Endothelial cell of umbilical vein (primary cell): ENCODE measurements around the gene SPHK2. TPM values are rescaled to one million over a fixed set of nuclear protein-coding genes. Genes with fewer than 3 reads are reported as not detected.

Experiments
- BruUV-seq: library from RNA; stranded (reverse); fragments of 400-500 nt; replicated peaks from 2 replicates; lab custom pipeline; 2021; lab: Mats Ljungman, UMichigan
- CTCF ChIA-PET: fragments of 300-600, 350-600 bp; sonication (Branson Sonifier 250); formaldehyde crosslinking; loops from one replicate; lab custom pipeline; 2021; ENCODE audit warnings: antibody characterized with exemption, inconsistent platforms; lab: Charles Lee
- POLR2A ChIA-PET: fragments of 300-600, 350-600 bp; sonication (Branson Sonifier 250); formaldehyde crosslinking; loops from one replicate; lab custom pipeline; 2021; ENCODE audit warnings: antibody characterized with exemption, inconsistent platforms; lab: Charles Lee
- DNase-seq: peaks from one replicate; pipeline ENCODE4 v3.0.0-alpha.2; 2011; ENCODE audit warnings: low read depth, low spot score
- FAIRE-seq: peaks from 2 replicates; lab custom pipeline; 2011; peaks lifted over from hg19 to GRCh38; lab: Jason Lieb, UNC
- H2AFZ ChIP-seq: 2 replicates; pipeline ENCODE4 v1.6.0; 2012; ENCODE audit warnings: low read depth, low read length, control low read depth, inconsistent platforms
- H3K27ac ChIP-seq: 2 replicates; pipeline ENCODE4 v1.5.1; 2011; ENCODE audit warnings: low read depth, mild to moderate bottlenecking, control low read depth, low read length, moderate library complexity; ENCODE audit not compliant: insufficient read depth
- H3K27me3 ChIP-seq, 2 experiments: 2 replicates each; pipeline versions ENCODE4 v1.6.0 to v1.6.1; 2011; ENCODE audit warnings: low read length in 2 of 2, mixed read lengths in 1 of 2; ENCODE audit not compliant: control insufficient read depth in 2 of 2, insufficient read depth in 2 of 2
- H3K36me3 ChIP-seq, 2 experiments: 2 replicates in 1 of 2; 3 replicates in 1 of 2; pipeline ENCODE4 v1.5.1; 2011; ENCODE audit warnings: low read length in 2 of 2, mild to moderate bottlenecking in 1 of 2, moderate library complexity in 1 of 2; ENCODE audit not compliant: control insufficient read depth in 2 of 2, insufficient read depth in 2 of 2; ENCODE audit errors: extremely low read depth in 1 of 2
- H3K4me1 ChIP-seq: 3 replicates; pipeline ENCODE4 v1.5.1; 2011; ENCODE audit warnings: mild to moderate bottlenecking, low read length; ENCODE audit not compliant: control insufficient read depth, insufficient read depth; ENCODE audit errors: extremely low read depth
- H3K4me2 ChIP-seq: 2 replicates; pipeline ENCODE4 v1.6.1; 2011; ENCODE audit warnings: low read length, control low read depth, mixed read lengths; ENCODE audit not compliant: insufficient read depth
- H3K4me3 ChIP-seq, 3 experiments: fragments of 200-600 bp in 1 of 3; sonication (generic), shearing (Covaris generic) in 1 of 3; replicated peaks in 1 of 3; 2 replicates each; pipeline ENCODE4 v1.5.1; 2011 to 2016; ENCODE audit warnings: control low read depth in 3 of 3, low read length in 3 of 3, mild to moderate bottlenecking in 2 of 3, inconsistent platforms in 1 of 3, low read depth in 1 of 3, moderate library complexity in 1 of 3; ENCODE audit not compliant: insufficient read depth in 1 of 3
- H3K79me2 ChIP-seq: 2 replicates; pipeline ENCODE4 v1.6.0; 2012; ENCODE audit warnings: low read length, inconsistent platforms; ENCODE audit not compliant: control insufficient read depth, insufficient read depth
- H3K9ac ChIP-seq: replicated peaks from 2 replicates; pipeline ENCODE3; 2011; ENCODE audit warnings: low read length, control low read depth; ENCODE audit not compliant: insufficient read depth; ENCODE audit errors: extremely low read depth
- H3K9me1 ChIP-seq: replicated peaks from 3 replicates; pipeline ENCODE4 v1.6.0; 2011; ENCODE audit warnings: mild to moderate bottlenecking, low read length; ENCODE audit not compliant: control insufficient read depth, insufficient read depth; ENCODE audit errors: extremely low read depth
- H3K9me3 ChIP-seq: replicated peaks from 2 replicates; pipeline ENCODE4 v1.5.1; 2012; ENCODE audit warnings: low read length, inconsistent platforms; ENCODE audit not compliant: control insufficient read depth, insufficient read depth
- H4K20me1 ChIP-seq: replicated peaks from 2 replicates; pipeline ENCODE3; 2011; ENCODE audit warnings: mild to moderate bottlenecking, low read length; ENCODE audit not compliant: control insufficient read depth, insufficient read depth; ENCODE audit errors: extremely low read depth
- CTCF ChIP-seq, 2 donors: IDR thresholded peaks; 1 replicate in 1 of 2; 2 replicates in 1 of 2; pipeline ENCODE4 v1.5.1; 2011; ENCODE audit warnings: low read length in 2 of 2, mild to moderate bottlenecking in 2 of 2, moderate library complexity in 2 of 2, control low read depth in 1 of 2, inconsistent platforms in 1 of 2, low read depth in 1 of 2; ENCODE audit not compliant: insufficient read depth in 1 of 2; ENCODE audit errors: extremely low read depth in 1 of 2
- EZH2 ChIP-seq: IDR thresholded peaks from 2 replicates; pipeline ENCODE4 v1.6.1; 2012; ENCODE audit warnings: borderline replicate concordance, low read depth, mild to moderate bottlenecking, moderate library complexity, low read length, inconsistent platforms; ENCODE audit not compliant: severe bottlenecking
- MAX ChIP-seq: IDR thresholded peaks from 2 replicates; pipeline ENCODE4 v1.6.1; 2011; ENCODE audit not compliant: insufficient read depth, insufficient read length
- MYC ChIP-seq: IDR thresholded peaks from one replicate; pipeline ENCODE4 v1.6.1; 2011; ENCODE audit warnings: mild to moderate bottlenecking, low read depth, low read length
- POLR2AphosphoS5 ChIP-seq: IDR thresholded peaks from 2 replicates; pipeline ENCODE4 v1.6.1; 2012; ENCODE audit warnings: low read depth, mild to moderate bottlenecking, control low read depth, low read length, moderate library complexity; ENCODE audit not compliant: insufficient read depth
- dilution Hi-C: fragments of 300-500 bp; cut with MboI; formaldehyde crosslinking; loops from one replicate; pipeline ENCODE4 v1.15.0; 2019; ENCODE audit warnings: low sequenced_read_pairs; ENCODE audit not compliant: extremely low pct_ligation_motif_present
- intact Hi-C: fragments of 100-400 bp; cut with micrococcal nuclease; formaldehyde crosslinking; loops from one replicate; pipeline ENCODE4 v1.10.0; 2022
- polyA plus RNA-seq, 4 experiments: library from polyadenylated mRNA; depleted of rRNA in 3 of 4; stranded (reverse) in 3 of 4; unstranded in 1 of 4; fragments of >200 nt; gene quantifications; 2 replicates each; pipeline versions ENCODE4 v1.2.1 to v1.2.3, GENCODE V29; 2011 to 2012; ENCODE audit warnings: missing spikeins in 1 of 4
- total RNA-seq: library from RNA; stranded (reverse); gene quantifications from 2 replicates; pipeline ENCODE4 v1.2.3, GENCODE V29; 2021

SPHK2 gene
- total and polyA plus RNA-seq, 2 donors (not counting 3 experiments of a cell fraction or from before 2014, with no cell fraction given) = 20.2 to 31.1 TPM

- no TSS peak for BruUV-seq
- H3K79me2 ChIP-seq = no peaks in the 10 kb centered on the region
- peak overlapping the region in 1 of 3 experiments; percentile 34 for H3K4me3 ChIP-seq
- FAIRE-seq (peak; percentile 63), DNase-seq (peak; percentile 53)
- ChIA-PET POLR2A (no interaction called here), CTCF (no interaction called here)
- no peak overlapping the region for H3K27ac ChIP-seq
- H2AFZ ChIP-seq = peak overlapping the region; percentile 15
- dilution Hi-C loops = no loop called here
- no peaks in the 10 kb centered on the region for H4K20me1 ChIP-seq
- no peaks in the 10 kb centered on the region for H3K9me3 ChIP-seq
- H3K4me2 ChIP-seq = peak overlapping the region; percentile 37
- TF ChIP-seq EZH2 = no peak
- no peak for TF ChIP-seq CTCF (IDR thresholded peaks at IDR 0.05; ENCODE audit: extremely low read depth in 1 of 2, insufficient read depth in 1 of 2, low read depth in 1 of 2, low read length in 2 of 2)
- no peak for TF ChIP-seq MAX
- TF ChIP-seq POLR2AphosphoS5 = no peak
- TF ChIP-seq MYC = no peak
- no peaks in the 10 kb centered on the region for H3K9me1 ChIP-seq
- H3K9ac ChIP-seq = peak overlapping the region; percentile 4
- peaks cover 3 to 13% of the 10 kb centered on the region in 2 experiments for H3K27me3 ChIP-seq
- intact Hi-C loops = loop anchor here (5.0 to 10.0 kb wide), 2 partner anchors 337 to 359 kb away; partner anchors contain the start of genes GYS1 and RUVBL2
- H3K36me3 ChIP-seq = no peaks in the 10 kb centered on the region
- peaks cover 34% of the 10 kb centered on the region for H3K4me1 ChIP-seq
Measured at GRCh38 chr19:48635263-48635965, 16.1 kb downstream of the SPHK2 start.
